WTC11 (cell line): ENCODE data around the gene WDR81. TPM values are rescaled to one million over a fixed set of nuclear protein-coding genes. Genes with fewer than 3 reads are reported as not detected.
A peak's percentile ranks its signal among the peaks of the same experiment; 100 is the strongest.

ENCODE experiments used
- ATAC-seq: fragments of 200-7000 bp; cut with Tn5 transposase; 2 replicates; pipeline ENCODE4 v1.10.0; 2021; ENCODE audit warnings: mild to moderate bottlenecking, moderate library complexity
- CTCF ChIA-PET: fragments of 300-600 bp; sonication (Branson Sonifier 250); formaldehyde crosslinking; loops from one replicate; lab custom pipeline; 2021; ENCODE audit warnings: antibody characterized with exemption; lab: Charles Lee
- POLR2A ChIA-PET: fragments of 350-600 bp; sonication (Branson Sonifier 250); formaldehyde crosslinking; loops from one replicate; lab custom pipeline; 2021; ENCODE audit warnings: antibody characterized with exemption; lab: Charles Lee
- DNase-seq: peaks from one replicate; pipeline ENCODE4 v3.0.0; 2021; ENCODE audit warnings: low spot score
- H3K27ac Mint-ChIP-seq: 2 replicates; pipeline ENCODE4 v1.8.0; 2021; ENCODE audit warnings: mixed read lengths
- H3K27me3 Mint-ChIP-seq: 2 replicates; pipeline ENCODE4 v1.8.0; 2021; ENCODE audit warnings: low read depth, mild to moderate bottlenecking, moderate library complexity, mixed read lengths
- H3K36me3 Mint-ChIP-seq: 2 replicates; pipeline ENCODE4 v1.8.0; 2021; ENCODE audit warnings: mixed read lengths
- H3K4me1 Mint-ChIP-seq: 2 replicates; pipeline ENCODE4 v1.8.0; 2022; ENCODE audit warnings: mixed read lengths
- H3K4me3 Mint-ChIP-seq: 2 replicates; pipeline ENCODE4 v1.8.0; 2021; ENCODE audit warnings: mild to moderate bottlenecking, moderate library complexity, mixed read lengths
- H3K9me3 Mint-ChIP-seq: 2 replicates; pipeline ENCODE4 v1.8.0; 2021; ENCODE audit warnings: mixed read lengths
- CREB1 ChIP-seq: sonication (generic); formaldehyde crosslinking; IDR thresholded peaks from 2 replicates; pipeline ENCODE4 v1.8.0; 2023; ENCODE audit warnings: mild to moderate bottlenecking, missing genetic modification reagents
- CREM ChIP-seq: sonication (generic); formaldehyde crosslinking; IDR thresholded peaks from 2 replicates; pipeline ENCODE4 v1.8.1; 2022; ENCODE audit warnings: mild to moderate bottlenecking, missing genetic modification reagents, moderate library complexity
- E2F1 ChIP-seq: sonication (generic); formaldehyde crosslinking; IDR thresholded peaks from 2 replicates; pipeline ENCODE4 v1.8.0; 2022; ENCODE audit warnings: mild to moderate bottlenecking, missing genetic modification reagents
- ELF4 ChIP-seq: sonication (generic); formaldehyde crosslinking; IDR thresholded peaks from 2 replicates; pipeline ENCODE4 v1.8.1; 2022; ENCODE audit warnings: low read depth, mild to moderate bottlenecking, moderate library complexity, missing genetic modification reagents
- ERG ChIP-seq: fragments of 250-450 bp; sonication (Bioruptor Pico); IDR thresholded peaks from 2 replicates; pipeline ENCODE4 v1.8.0; 2021; ENCODE audit warnings: mild to moderate bottlenecking
- ETV6 ChIP-seq: sonication (generic); formaldehyde crosslinking; IDR thresholded peaks from 2 replicates; pipeline ENCODE4 v1.8.1; 2022; ENCODE audit warnings: mild to moderate bottlenecking, missing genetic modification reagents
- GRHL2 ChIP-seq: fragments of 250-450 bp; sonication (Bioruptor Pico); IDR thresholded peaks from 2 replicates; pipeline ENCODE4 v1.8.0; 2022; ENCODE audit warnings: mild to moderate bottlenecking, moderate library complexity; ENCODE audit not compliant: insufficient replicate concordance, severe bottlenecking
- IRF2 ChIP-seq: sonication (generic); formaldehyde crosslinking; IDR thresholded peaks from 2 replicates; pipeline ENCODE4 v1.8.0; 2022; ENCODE audit warnings: low read depth, missing genetic modification reagents, borderline replicate concordance
- JAZF1 ChIP-seq: fragments of 250-450 bp; sonication (Bioruptor Pico); IDR thresholded peaks from 2 replicates; pipeline ENCODE4 v1.9.0; 2021; ENCODE audit warnings: moderate library complexity, mild to moderate bottlenecking, inconsistent platforms
- JUN ChIP-seq: sonication (generic); formaldehyde crosslinking; IDR thresholded peaks from 2 replicates; pipeline ENCODE4 v1.8.0; 2023; ENCODE audit warnings: mild to moderate bottlenecking, missing genetic modification reagents
- MLX ChIP-seq: sonication (generic); formaldehyde crosslinking; IDR thresholded peaks from 2 replicates; pipeline ENCODE4 v1.8.1; 2023; ENCODE audit warnings: mild to moderate bottlenecking, missing genetic modification reagents, moderate library complexity
- MXD4 ChIP-seq: fragments of 250-450 bp; sonication (Bioruptor Pico); IDR thresholded peaks from 2 replicates; pipeline ENCODE4 v1.8.0; 2021; ENCODE audit warnings: mild to moderate bottlenecking, moderate library complexity, borderline replicate concordance
- OVOL2 ChIP-seq: fragments of 250-450 bp; sonication (Bioruptor Pico); IDR thresholded peaks from 2 replicates; pipeline ENCODE4 v1.9.0; 2021; ENCODE audit warnings: mild to moderate bottlenecking, borderline replicate concordance
- TCF7 ChIP-seq: sonication (generic); formaldehyde crosslinking; IDR thresholded peaks from 2 replicates; pipeline ENCODE4 v1.8.0; 2022; ENCODE audit warnings: mild to moderate bottlenecking, low read depth, missing genetic modification reagents, moderate library complexity
- TP53 ChIP-seq: sonication (generic); formaldehyde crosslinking; IDR thresholded peaks from 2 replicates; pipeline ENCODE4 v1.8.1; 2023; ENCODE audit warnings: mild to moderate bottlenecking, missing genetic modification reagents
- USF2 ChIP-seq: sonication (generic); formaldehyde crosslinking; IDR thresholded peaks from 2 replicates; pipeline ENCODE4 v1.8.1; 2023; ENCODE audit warnings: mild to moderate bottlenecking, missing genetic modification reagents, moderate library complexity
- ZNF121 ChIP-seq: sonication (generic); formaldehyde crosslinking; IDR thresholded peaks from 2 replicates; pipeline ENCODE4 v1.8.0; 2023; ENCODE audit warnings: missing genetic modification reagents
- ZNF281 ChIP-seq: sonication (generic); formaldehyde crosslinking; IDR thresholded peaks from 2 replicates; pipeline ENCODE4 v1.8.0; 2023; ENCODE audit warnings: mild to moderate bottlenecking, missing genetic modification reagents
- ZNF317 ChIP-seq: sonication (generic); formaldehyde crosslinking; IDR thresholded peaks from 2 replicates; pipeline ENCODE4 v1.8.1; 2023; ENCODE audit warnings: low read depth, mild to moderate bottlenecking, moderate library complexity, missing genetic modification reagents, borderline replicate concordance
- ZNF396 ChIP-seq: fragments of 250-450 bp; sonication (Bioruptor Pico); IDR thresholded peaks from 2 replicates; pipeline ENCODE4 v1.8.0; 2021; ENCODE audit warnings: mild to moderate bottlenecking, moderate library complexity, borderline replicate concordance
- ZNF512 ChIP-seq: sonication (generic); formaldehyde crosslinking; IDR thresholded peaks from 2 replicates; pipeline ENCODE4 v1.8.1; 2022; ENCODE audit warnings: missing genetic modification reagents, borderline replicate concordance
- ZNF671 ChIP-seq: fragments of 250-450 bp; sonication (Bioruptor Pico); IDR thresholded peaks from 2 replicates; pipeline ENCODE4 v1.8.0; 2021; ENCODE audit warnings: mild to moderate bottlenecking
- total RNA-seq: library from RNA; stranded (reverse); gene quantifications from 3 replicates; pipeline ENCODE4 v1.2.3, GENCODE V29; 2021

WDR81 gene
- total RNA-seq, 1 experiment from 2014 or later: 16.4 TPM

- Mint-ChIP-seq H3K4me1 (no peaks in the 10 kb centered on the region), H3K36me3 (peaks cover 56% of the 10 kb centered on the region), H3K9me3 (no peaks in the 10 kb centered on the region), H3K27ac (0 out of 2 replicates have a peak overlapping the region, but pooled peaks have one; percentile 46), H3K27me3 (no peaks in the 10 kb centered on the region), H3K4me3 (no peak overlapping the region)
- TF ChIP-seq E2F1 (CRISPR knock-in tag): no peak
- TF ChIP-seq MLX: no peak
- TF ChIP-seq MXD4: no peak
- no peak for TF ChIP-seq ZNF396 (CRISPR knock-in tag)
- TF ChIP-seq USF2: no peak
- ATAC-seq: no peak
- no peak for DNase-seq
- ChIA-PET POLR2A (interaction anchor here (0.7 kb wide), 1 partner anchor 71 kb away, joined by 4 read pairs; no protein-coding TSS in a partner anchor), CTCF (interaction anchor here (4.2 kb wide), 1 partner anchor 71 kb away, joined by 64 read pairs; no protein-coding TSS in a partner anchor)
These were observed 61.4 kb downstream of the WDR81 start for GRCh38 chr17:1785930-1786329.

- TF ChIP-seq JUN (CRISPR knock-in tag) (no peak), TCF7 (CRISPR knock-in tag) (no peak), JAZF1 (CRISPR knock-in tag) (no peak), IRF2 (no peak), CREM (CRISPR knock-in tag) (no peak), ELF4 (CRISPR knock-in tag) (no peak), ERG (no peak), ZNF281 (CRISPR knock-in tag) (no peak), ZNF121 (CRISPR knock-in tag) (no peak), ZNF512 (CRISPR knock-in tag) (no peak), TP53 (CRISPR knock-in tag) (no peak), CREB1 (CRISPR knock-in tag) (no peak), OVOL2 (CRISPR knock-in tag) (no peak), ZNF671 (CRISPR knock-in tag) (no peak), GRHL2 (no peak), ETV6 (CRISPR knock-in tag) (no peak), ZNF317 (CRISPR knock-in tag) (no peak)
- DNase-seq: no peak
- ChIA-PET CTCF (no interaction called here), POLR2A (no interaction called here)
- H3K9me3 Mint-ChIP-seq: no peaks in the 10 kb centered on the region
- peaks cover 54% of the 10 kb centered on the region for H3K36me3 Mint-ChIP-seq
- H3K4me1 Mint-ChIP-seq: no peaks in the 10 kb centered on the region
- no peak overlapping the region for H3K27ac Mint-ChIP-seq
- no peaks in the 10 kb centered on the region for H3K27me3 Mint-ChIP-seq
- no peak overlapping the region for H3K4me3 Mint-ChIP-seq
- no peak for ATAC-seq
These were observed 62.2 kb downstream of the WDR81 start for GRCh38 chr17:1786708-1787107.
